Uterus (tissue), 4 donors: Measurements from ENCODE around the gene SLC26A1. TPM values are rescaled to one million over a fixed set of nuclear protein-coding genes. Genes with fewer than 3 reads are reported as not detected.

ENCODE experiments used
- DNase-seq, 2 donors: peaks; one replicate each; pipeline ENCODE4 v3.0.0-alpha.2; 2019 to 2020
- H3K27ac ChIP-seq, 2 donors: fragments of 200-600 bp; sonication (generic); 1 replicate in 1 of 2; 2 replicates in 1 of 2; pipeline ENCODE4 v1.5.1; 2016 to 2018
- H3K27me3 ChIP-seq, 2 donors: fragments of 200-600 bp; sonication (generic); one replicate each; pipeline ENCODE4 v1.5.1; 2018 to 2019; ENCODE audit warnings: control low read depth in 1 of 2
- H3K36me3 ChIP-seq, 2 donors: fragments of 200-600 bp; sonication (generic); one replicate each; pipeline ENCODE4 v1.5.1; 2019; ENCODE audit warnings: control low read depth in 1 of 2
- H3K4me1 ChIP-seq, 2 donors: fragments of 200-600 bp; sonication (generic); one replicate each; pipeline ENCODE4 v1.5.1; 2018 to 2019; ENCODE audit warnings: control low read depth in 1 of 2
- H3K4me3 ChIP-seq, 2 donors: fragments of 200-600 bp; sonication (generic); 1 replicate in 1 of 2; 2 replicates in 1 of 2; pipeline ENCODE4 v1.5.1; 2018 to 2019; ENCODE audit warnings: mild to moderate bottlenecking in 1 of 2
- H3K9me3 ChIP-seq, 2 donors: fragments of 200-600 bp; sonication (generic); one replicate each; pipeline ENCODE4 v1.5.1; 2019; ENCODE audit warnings: control low read depth in 1 of 2
- POLR2A ChIP-seq, 2 donors: fragments of 450-650 bp; IDR thresholded peaks; one replicate each; pipeline ENCODE4 v1.6.1; 2016; ENCODE audit warnings: antibody characterized with exemption in 2 of 2, mild to moderate bottlenecking in 1 of 2, moderate library complexity in 1 of 2
- intact Hi-C: fragments of 100-400 bp; cut with DNase I; formaldehyde crosslinking; loops from one replicate; pipeline ENCODE4 v1.15.1; 2023; ENCODE audit warnings: low total_unique reads
- total RNA-seq, 4 donors: library from RNA; depleted of rRNA in 3 of 4; stranded (reverse); fragments of >200 nt in 3 of 4; gene quantifications; one replicate each; pipeline versions ENCODE4 v1.1.0 to v1.2.4, GENCODE V29; 2014 to 2023
- TF ChIP-seq, protein P1 (sequence below), 4 experiments: fragments of 200-600 bp in 2 of 4; fragments of 450-650 bp in 2 of 4; sonication (generic) in 2 of 4; IDR thresholded peaks; one replicate each; pipeline ENCODE4 v1.5.1; 2016 to 2019; ENCODE audit warnings: antibody characterized with exemption in 4 of 4, mild to moderate bottlenecking in 2 of 4, moderate library complexity in 1 of 4
- donor health status: DM: yes; HTN: yes; CAD: no.

The SLC26A1 gene
- total RNA-seq, 4 donors from 2014 or later, result 0.07 to 0.12 TPM; not detected in 2

DNA sequence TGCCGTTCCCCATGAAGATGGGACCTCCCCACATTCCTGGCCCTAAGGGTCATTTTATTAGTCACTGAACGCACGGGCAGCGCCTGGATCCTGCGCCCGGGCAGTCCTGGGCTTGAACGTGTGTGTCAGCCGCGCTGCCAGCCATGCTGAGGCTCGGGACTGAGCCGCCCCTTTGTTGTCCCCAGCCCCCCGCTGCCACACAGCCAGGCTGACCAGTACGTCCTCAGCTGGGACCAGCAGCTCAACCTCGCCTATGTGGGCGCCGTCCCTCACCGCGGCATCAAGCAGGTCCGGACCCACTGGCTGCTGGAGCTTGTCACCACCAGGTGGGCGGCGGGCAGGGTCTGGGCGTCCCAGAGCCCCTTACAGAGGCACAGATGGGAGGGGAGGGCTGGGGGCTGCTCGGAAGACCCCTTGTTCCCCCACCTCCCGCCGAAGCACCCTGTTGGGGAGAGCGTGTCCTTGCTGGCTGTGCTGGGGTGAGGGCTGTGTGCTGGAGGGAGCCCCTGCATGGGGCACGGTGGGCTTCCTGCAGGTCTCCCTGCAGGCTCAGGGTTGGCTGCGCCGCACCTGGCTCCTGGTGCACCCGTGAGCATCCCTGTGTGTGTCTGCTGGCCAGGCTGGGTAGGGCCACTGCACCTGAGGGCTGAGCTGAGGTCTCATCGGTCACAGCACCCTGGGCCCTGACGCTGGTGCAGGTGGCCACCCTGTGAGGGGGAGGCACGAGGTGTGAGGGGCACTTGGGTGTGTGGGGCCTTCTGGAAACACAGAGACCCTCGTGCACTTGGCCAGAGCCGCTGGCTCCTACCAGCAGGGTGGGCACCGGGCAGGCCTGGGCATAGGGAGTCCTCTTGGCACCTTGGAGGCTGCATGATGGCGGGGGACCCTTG lies 5.3 kb downstream of the SLC26A1 start:
- H3K36me3 ChIP-seq, result no peaks in the 10 kb centered on the region
- H3K27ac ChIP-seq, result peak overlapping the region in 1 of 2 donors; percentile 71
- H3K4me1 ChIP-seq, result peaks cover 0 to 10% of the 10 kb centered on the region in 2 donors
- peak overlapping the region; percentile 44 to 51 for H3K4me3 ChIP-seq
- H3K9me3 ChIP-seq, result no peaks in the 10 kb centered on the region
- DNase-seq, result no peak
- intact Hi-C loops, result no loop called here
- H3K27me3 ChIP-seq, result no peaks in the 10 kb centered on the region
- TF ChIP-seq, protein P1, sequence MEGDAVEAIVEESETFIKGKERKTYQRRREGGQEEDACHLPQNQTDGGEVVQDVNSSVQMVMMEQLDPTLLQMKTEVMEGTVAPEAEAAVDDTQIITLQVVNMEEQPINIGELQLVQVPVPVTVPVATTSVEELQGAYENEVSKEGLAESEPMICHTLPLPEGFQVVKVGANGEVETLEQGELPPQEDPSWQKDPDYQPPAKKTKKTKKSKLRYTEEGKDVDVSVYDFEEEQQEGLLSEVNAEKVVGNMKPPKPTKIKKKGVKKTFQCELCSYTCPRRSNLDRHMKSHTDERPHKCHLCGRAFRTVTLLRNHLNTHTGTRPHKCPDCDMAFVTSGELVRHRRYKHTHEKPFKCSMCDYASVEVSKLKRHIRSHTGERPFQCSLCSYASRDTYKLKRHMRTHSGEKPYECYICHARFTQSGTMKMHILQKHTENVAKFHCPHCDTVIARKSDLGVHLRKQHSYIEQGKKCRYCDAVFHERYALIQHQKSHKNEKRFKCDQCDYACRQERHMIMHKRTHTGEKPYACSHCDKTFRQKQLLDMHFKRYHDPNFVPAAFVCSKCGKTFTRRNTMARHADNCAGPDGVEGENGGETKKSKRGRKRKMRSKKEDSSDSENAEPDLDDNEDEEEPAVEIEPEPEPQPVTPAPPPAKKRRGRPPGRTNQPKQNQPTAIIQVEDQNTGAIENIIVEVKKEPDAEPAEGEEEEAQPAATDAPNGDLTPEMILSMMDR (IDR thresholded peaks at IDR 0.05), result no peak
- no peak for TF ChIP-seq POLR2A (IDR thresholded peaks at IDR 0.05)

DNA sequence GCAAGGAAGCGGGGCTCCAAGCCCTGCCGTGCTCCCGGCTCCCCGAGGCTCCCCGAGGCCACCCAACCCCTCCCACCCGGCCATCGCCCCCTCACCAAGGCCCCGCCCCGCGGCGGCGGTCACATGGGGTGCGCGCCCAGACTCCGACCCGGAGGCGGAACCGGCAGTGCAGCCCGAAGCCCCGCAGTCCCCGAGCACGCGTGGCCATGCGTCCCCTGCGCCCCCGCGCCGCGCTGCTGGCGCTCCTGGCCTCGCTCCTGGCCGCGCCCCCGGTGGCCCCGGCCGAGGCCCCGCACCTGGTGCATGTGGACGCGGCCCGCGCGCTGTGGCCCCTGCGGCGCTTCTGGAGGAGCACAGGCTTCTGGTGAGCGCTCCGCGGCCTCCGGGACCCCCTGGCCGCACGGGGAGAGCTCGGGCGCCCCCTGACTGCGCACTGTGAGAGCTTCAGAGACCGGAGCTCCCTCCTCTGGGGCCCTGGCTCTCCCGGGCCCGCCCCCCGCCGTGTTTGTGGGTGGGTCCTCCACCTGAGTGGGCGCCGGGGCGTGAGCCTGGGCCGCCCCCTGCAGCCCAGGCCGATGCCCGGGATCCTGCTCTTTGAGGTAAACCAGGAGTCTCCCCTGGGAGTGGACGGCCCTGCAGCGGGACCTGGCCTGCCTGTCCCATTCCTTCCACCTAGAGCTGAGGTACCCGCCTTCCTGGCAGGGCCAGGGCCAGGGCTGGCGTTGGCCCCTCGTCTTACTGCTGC lies 6.2 kb downstream of the SLC26A1 start, which contains the start of gene IDUA:
TSS of gene IDUA (plus strand) at position 166 of the 745 bp plus-strand sequence. CDS start at position 207, 41 bp downstream.
- intact Hi-C loops, result no loop called here
- DNase-seq, result peak; percentile 71 to 82
- TF ChIP-seq POLR2A (IDR thresholded peaks at IDR 0.05), result peak in 1 of 2 donors; percentile 28
- TF ChIP-seq, protein P1 (IDR thresholded peaks at IDR 0.05), result peak; percentile 46 to 65 (median 57)

DNA sequence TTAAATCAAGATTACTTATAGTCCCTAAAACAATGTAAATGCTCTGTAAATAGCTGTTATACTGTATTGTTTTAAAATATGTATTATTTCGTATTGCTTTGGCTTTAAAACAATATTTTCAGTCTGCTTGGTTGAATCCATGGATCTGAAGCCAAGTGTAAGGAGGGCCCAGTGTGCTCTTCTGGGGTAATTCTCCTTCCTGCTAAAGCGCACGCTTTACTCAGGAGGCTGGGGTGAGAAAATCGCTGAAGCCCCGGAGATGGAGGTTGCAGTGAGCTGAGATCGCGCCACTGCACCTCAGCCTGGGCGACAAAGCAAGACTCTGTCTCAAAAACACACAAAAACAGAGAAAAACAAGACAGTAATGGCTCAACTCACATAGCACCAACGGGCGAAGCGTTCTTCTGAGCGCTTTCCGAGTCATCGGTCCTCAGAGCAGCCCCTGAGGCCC lies 6.8 kb downstream of the SLC26A1 start:
- TF ChIP-seq, protein P1 (IDR thresholded peaks at IDR 0.05), result no peak
- no peak for TF ChIP-seq POLR2A (IDR thresholded peaks at IDR 0.05)
- intact Hi-C loops, result no loop called here
- no peaks in the 10 kb centered on the region for H3K36me3 ChIP-seq
- peak overlapping the region; percentile 50 to 71 for H3K27ac ChIP-seq
- H3K4me1 ChIP-seq, result peaks cover 0 to 10% of the 10 kb centered on the region in 2 donors
- DNase-seq, result no peak
- H3K4me3 ChIP-seq, result peak overlapping the region; percentile 44 to 51
- no peaks in the 10 kb centered on the region for H3K9me3 ChIP-seq
- no peaks in the 10 kb centered on the region for H3K27me3 ChIP-seq

More for the DNA sequence above, 6.2 kb downstream of the SLC26A1 start, which contains the start of gene IDUA:
- Histone ChIP-seq H3K27ac (peak within 1 kb of the TSS; percentile 50 to 71), H3K4me3 (peak within 1 kb of the TSS; percentile 44 to 51), H3K9me3 (no peaks in the 10 kb centered on the region), H3K36me3 (no peaks in the 10 kb centered on the region), H3K27me3 (no peaks in the 10 kb centered on the region), H3K4me1 (peaks cover 0 to 10% of the 10 kb centered on the region in 2 donors)

DNA sequence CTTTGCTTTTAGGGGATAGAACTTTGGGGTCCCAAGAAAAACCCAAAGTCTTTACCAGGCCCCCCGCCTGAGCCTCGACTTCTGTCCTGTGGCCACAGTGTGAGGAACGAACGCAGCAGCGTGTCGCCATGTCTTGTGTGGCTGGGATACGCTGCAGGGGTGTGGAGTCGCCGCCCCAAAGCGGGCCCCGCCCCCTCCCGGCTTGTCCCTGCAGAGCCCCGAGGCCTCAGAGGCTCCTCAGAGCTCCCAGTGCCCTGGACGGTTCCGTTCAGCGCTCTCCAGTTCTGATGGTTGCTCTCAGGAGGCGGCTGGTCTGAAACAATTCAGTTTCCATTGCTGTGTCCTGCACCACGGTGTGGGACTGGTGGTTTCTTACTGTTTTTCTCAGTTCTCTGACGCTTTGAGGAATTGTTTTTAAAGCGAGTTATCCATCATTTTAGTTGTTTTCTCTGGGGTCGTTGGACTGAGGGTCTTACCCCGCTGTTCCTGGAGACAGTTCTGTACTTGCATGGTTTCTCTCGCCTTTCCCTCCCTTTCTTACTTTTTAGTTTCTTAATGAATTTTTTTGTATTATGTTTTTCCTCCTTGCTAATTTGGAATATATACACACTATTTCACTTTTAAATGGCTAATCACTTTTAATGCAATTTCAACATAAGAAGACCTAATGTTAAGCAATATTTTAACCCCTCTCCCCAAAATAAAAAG lies 7.9 kb downstream of the SLC26A1 start:
- no peak for DNase-seq
- Histone ChIP-seq H3K4me1 (peaks cover 0 to 10% of the 10 kb centered on the region in 2 donors), H3K4me3 (no peak overlapping the region), H3K9me3 (no peaks in the 10 kb centered on the region), H3K36me3 (no peaks in the 10 kb centered on the region), H3K27me3 (no peaks in the 10 kb centered on the region), H3K27ac (no peak overlapping the region)
- intact Hi-C loops, result no loop called here
- no peak for TF ChIP-seq POLR2A (IDR thresholded peaks at IDR 0.05)
- TF ChIP-seq, protein P1 (IDR thresholded peaks at IDR 0.05), result no peak
